GM12873 (cell line): ENCODE measurements around the gene PPP2R2B.

Experiments used
- CTCF ChIP-seq: IDR thresholded peaks from 2 replicates; pipeline ENCODE4 v1.5.1; 2012; ENCODE audit warnings: low read depth, mild to moderate bottlenecking, moderate library complexity, low read length, control low read depth; ENCODE audit not compliant: insufficient read depth; ENCODE audit errors: missing control alignments

PPP2R2B gene

DNA sequence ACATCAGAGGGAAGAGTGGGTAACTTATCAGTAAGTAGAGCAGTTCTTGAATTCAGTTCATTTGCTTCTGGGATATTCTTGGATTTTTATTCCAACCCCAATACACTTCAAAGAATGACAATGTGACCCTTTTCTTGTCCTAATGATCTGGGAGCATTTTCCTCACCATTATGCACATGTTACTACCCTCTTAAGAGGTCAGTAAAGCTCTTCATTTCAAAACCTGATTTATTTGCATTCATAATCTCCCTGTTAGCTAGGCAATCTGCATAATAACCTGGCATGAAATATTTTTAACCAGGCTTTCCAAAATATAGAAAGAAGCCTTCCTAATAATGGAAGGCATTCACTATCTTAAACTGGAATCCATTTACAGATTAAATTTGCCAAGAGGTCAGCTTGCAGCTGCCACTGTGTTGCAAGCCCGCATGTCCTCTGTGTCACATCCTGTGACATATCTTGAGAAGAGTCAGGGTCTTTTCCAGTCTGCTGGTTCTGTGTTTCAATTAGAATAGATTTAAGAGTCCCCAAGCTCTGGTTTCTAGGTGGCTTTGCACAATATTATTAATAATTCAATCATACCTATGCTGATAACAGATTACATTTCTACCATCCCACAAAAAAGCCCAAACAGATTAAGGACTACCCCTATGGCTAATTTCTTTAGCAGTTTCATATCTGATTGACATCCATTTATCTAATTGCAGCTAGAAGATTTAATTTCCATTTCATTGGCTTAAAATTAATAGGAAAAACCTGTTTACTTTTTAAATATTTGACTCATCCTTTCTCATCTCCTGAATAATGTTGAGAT, 30.9 kb upstream of the PPP2R2B start:
- no peak for TF ChIP-seq CTCF

GRCh38 chr5:146906803-146907202, 28.2 kb upstream of the PPP2R2B start:
- no peak for TF ChIP-seq CTCF

DNA sequence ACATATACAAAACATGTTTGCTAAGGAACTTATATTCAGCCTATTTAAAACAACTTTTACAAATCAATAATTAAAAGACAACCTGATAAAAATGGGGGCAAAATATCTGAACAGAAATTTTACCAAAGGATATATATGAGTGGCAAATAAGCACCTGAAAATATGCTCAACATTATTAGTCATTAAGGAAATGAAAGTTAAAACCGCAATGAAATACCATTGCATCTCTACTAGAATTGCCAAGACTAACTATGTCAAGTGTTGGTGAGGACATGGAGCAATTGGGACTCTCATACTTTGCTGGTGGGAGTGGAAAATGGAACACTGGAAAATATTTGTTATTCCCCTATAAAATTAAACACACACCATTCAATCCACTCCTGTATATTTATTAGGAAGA, 26.3 kb upstream of the PPP2R2B start:
- no peak for TF ChIP-seq CTCF

DNA sequence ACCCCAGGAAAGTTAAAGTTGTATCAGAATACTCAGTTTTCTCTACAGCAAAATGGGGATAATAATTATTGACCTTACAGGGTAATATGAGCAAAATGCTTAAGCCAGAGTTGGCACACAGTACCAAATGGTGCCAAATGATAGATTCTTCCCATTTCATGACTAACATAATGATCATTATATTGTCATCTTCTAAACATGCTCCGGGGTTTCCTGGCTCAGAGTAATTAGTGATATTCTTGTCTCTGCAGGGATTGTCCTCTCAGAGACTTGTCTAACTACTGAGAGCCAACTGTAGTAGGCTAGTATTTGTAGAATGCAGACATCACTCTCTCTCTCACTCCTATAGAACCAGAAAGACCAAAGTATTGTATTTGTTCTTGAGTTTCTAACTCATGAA, 25.2 kb upstream of the PPP2R2B start:
- TF ChIP-seq CTCF, result no peak

DNA sequence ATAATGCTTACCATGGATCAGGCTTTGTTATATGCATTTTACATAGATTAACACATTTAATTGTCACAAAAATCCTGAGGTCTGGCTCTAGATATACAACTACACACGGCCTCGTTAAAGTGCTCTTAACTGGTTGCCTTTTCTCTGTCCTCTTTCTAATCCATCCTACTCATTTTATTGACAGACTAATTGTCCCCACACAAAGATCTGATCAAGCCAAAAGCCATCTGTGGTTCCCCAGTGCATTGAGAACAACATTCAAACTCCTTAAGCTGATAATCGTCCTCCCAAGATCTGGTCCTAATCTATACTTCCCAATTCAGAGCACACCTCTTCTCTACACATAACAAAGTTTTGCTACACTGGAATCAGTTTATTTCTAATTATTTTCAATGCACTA, 23.9 kb upstream of the PPP2R2B start:
- no peak for TF ChIP-seq CTCF

DNA sequence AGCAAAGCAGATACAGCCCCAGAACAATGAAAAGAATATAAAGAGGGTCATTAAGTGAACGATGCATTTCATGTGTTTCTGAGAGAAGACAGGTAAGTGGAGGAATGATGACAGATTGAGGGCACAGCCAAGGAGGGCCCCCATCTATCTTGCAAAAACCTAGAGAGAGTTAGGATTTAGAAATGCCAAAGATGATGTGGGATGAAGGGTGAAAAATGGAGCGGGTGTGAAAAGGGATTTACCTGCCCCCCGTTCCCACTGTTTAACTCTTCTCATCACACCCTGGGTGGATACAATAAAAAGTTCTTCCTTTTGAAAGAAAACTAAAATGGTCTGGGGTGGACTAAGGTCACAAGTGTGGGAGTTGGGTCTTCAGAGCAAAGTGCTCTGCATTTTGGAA, 18.5 kb upstream of the PPP2R2B start:
- no peak for TF ChIP-seq CTCF

- TF ChIP-seq CTCF, result no peak
These were observed 16.4 kb upstream of the PPP2R2B start for GRCh38 chr5:146894753-146895521.
